Hematopoietic multipotent progenitor cell treated with erythropoietin and hydrocortisone succinate and interleukin-3 and kit ligand, for 6 days (in vitro differentiated cells): ENCODE data around the gene DNAJC28.
"Not testable (repeated sequence)": the region's sequence is repeated elsewhere in the genome, so short reads cannot be mapped to it uniquely, and the experiment has no call there.

Source experiments
- DNase-seq: peaks from one replicate; pipeline ENCODE4 v3.0.0-alpha.2; 2015

DNAJC28 gene

GRCh38 chr21:33491373-33492102, at the start of gene DNAJC28:
Gene DNAJC28, minus strand, starts transcription at chr21:33491716. Its CDS starts 2,323 bp downstream, at chr21:33489393.
- peak; percentile 98 for DNase-seq

GRCh38 chr21:33541105-33541711, 49.7 kb upstream of the DNAJC28 start:
- peak; percentile 53 for DNase-seq

GRCh38 chr21:33540711-33541104, 49.2 kb upstream of the DNAJC28 start:
- DNase-seq, result no peak

- no peak for DNase-seq
Measured at GRCh38 chr21:33539616-33540015, 48.1 kb upstream of the DNAJC28 start.

GRCh38 chr21:33537212-33537611, 45.7 kb upstream of the DNAJC28 start:
- no peak for DNase-seq

GRCh38 chr21:33531007-33531406, 39.5 kb upstream of the DNAJC28 start:
- no peak for DNase-seq

- peak; percentile 17 for DNase-seq
Measured at GRCh38 chr21:33522953-33523349, 31.4 kb upstream of the DNAJC28 start.

- DNase-seq, result no peak
Measured at GRCh38 chr21:33522297-33522952, 30.9 kb upstream of the DNAJC28 start.

- no peak for DNase-seq
Measured at GRCh38 chr21:33518899-33519298, 27.4 kb upstream of the DNAJC28 start.

- DNase-seq, result no peak
Measured at GRCh38 chr21:33514229-33514628, 22.7 kb upstream of the DNAJC28 start.

GRCh38 chr21:33512481-33512880, 21.0 kb upstream of the DNAJC28 start:
- DNase-seq, result no peak

GRCh38 chr21:33511639-33512038, 20.1 kb upstream of the DNAJC28 start:
- no peak for DNase-seq

- DNase-seq, result peak; percentile 87
Measured at GRCh38 chr21:33510826-33511225, 19.3 kb upstream of the DNAJC28 start.

- not testable (repeated sequence) for DNase-seq
Measured at GRCh38 chr21:33507003-33507402, 15.5 kb upstream of the DNAJC28 start.

GRCh38 chr21:33505833-33506232, 14.3 kb upstream of the DNAJC28 start:
- peak; percentile 48 for DNase-seq

GRCh38 chr21:33496345-33496744, 4.8 kb upstream of the DNAJC28 start:
- peak; percentile 50 for DNase-seq

GRCh38 chr21:33495743-33496142, 4.2 kb upstream of the DNAJC28 start:
- no peak for DNase-seq

GRCh38 chr21:33493756-33494155, 2.2 kb upstream of the DNAJC28 start:
- DNase-seq, result no peak

GRCh38 chr21:33492571-33492970, 1.1 kb upstream of the DNAJC28 start:
- peak; percentile 62 for DNase-seq

- peak; percentile 48 for DNase-seq
Measured at GRCh38 chr21:33490991-33491372, 534 bp downstream of the DNAJC28 start.

GRCh38 chr21:33488936-33489335, 2.6 kb downstream of the DNAJC28 start:
- DNase-seq, result no peak

GRCh38 chr21:33487996-33488395, 3.5 kb downstream of the DNAJC28 start:
- DNase-seq, result no peak

- DNase-seq, result no peak
Measured at GRCh38 chr21:33481314-33481943, 10.1 kb downstream of the DNAJC28 start.
